ENCODE measurements around the gene HEXD.

GRCh38 chr17:82463925-82464566, 45.9 kb downstream of the HEXD start:
- TF ChIP-seq POLR2AphosphoS5 (IDR thresholded peaks at IDR 0.05; ENCODE audit: low read depth, low read length): no peak
- no peak for TF ChIP-seq TAF1 (IDR thresholded peaks at IDR 0.05; ENCODE audit: borderline replicate concordance, insufficient read depth, low read length)
